PFSK-1 (cell line): Measurements from ENCODE around the gene ATG7.

Experiments used
- FOXP2 ChIP-seq: optimal IDR thresholded peaks from 2 replicates; pipeline ENCODE3; 2011; ENCODE audit warnings: borderline replicate concordance, control low read depth, inconsistent platforms; ENCODE audit not compliant: insufficient read depth; ENCODE audit errors: extremely low read length, extremely low read depth
- POLR2AphosphoS5 ChIP-seq: IDR thresholded peaks from 2 replicates; pipeline ENCODE4 v1.6.1; 2012; ENCODE audit warnings: low read depth, mild to moderate bottlenecking, control low read depth, low read length, moderate library complexity
- REST ChIP-seq, 2 experiments: IDR thresholded peaks; 2 replicates each; pipeline versions ENCODE4 v1.6.1 to v1.8.0; 2011 to 2012; ENCODE audit warnings: low read depth in 2 of 2, low read length in 2 of 2, control low read depth in 1 of 2, inconsistent platforms in 1 of 2, mild to moderate bottlenecking in 1 of 2, moderate library complexity in 1 of 2; ENCODE audit not compliant: insufficient read depth in 1 of 2
- SIN3A ChIP-seq: IDR thresholded peaks from 2 replicates; pipeline ENCODE4 v1.6.1; 2012; ENCODE audit warnings: mild to moderate bottlenecking, low read length, moderate library complexity, borderline replicate concordance; ENCODE audit not compliant: insufficient read depth
- TAF1 ChIP-seq: IDR thresholded peaks from 2 replicates; pipeline ENCODE4 v1.6.1; 2012; ENCODE audit warnings: low read length, control low read depth, borderline replicate concordance; ENCODE audit not compliant: insufficient read depth

GRCh38 chr3:11405323-11405722 is 133.1 kb downstream of the ATG7 start:
- TF ChIP-seq SIN3A (no peak), POLR2AphosphoS5 (no peak), TAF1 (no peak), REST (IDR thresholded peaks at IDR 0.05; ENCODE audit: insufficient read depth in 1 of 2, low read depth in 2 of 2, low read length in 2 of 2) (no peak), FOXP2 (no peak)
